Measurements from ENCODE around the gene NKD2.

DNA sequence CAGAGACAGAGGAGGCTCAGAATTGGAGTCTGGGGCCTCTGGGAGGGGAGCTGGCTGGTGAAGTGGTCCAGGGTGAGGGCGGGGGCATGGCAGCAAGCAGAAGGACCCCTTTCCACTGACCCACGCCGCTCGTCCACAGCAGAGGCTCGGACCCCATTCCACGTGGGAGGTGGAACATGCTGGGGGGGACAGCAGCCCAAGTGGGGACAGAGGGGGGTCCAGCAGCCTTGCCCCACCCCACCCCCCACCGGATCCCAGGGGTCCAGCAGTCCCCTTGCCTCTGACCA is 25.4 kb upstream of the NKD2 start:
- TF ChIP-seq EZH2 (IDR thresholded peaks at IDR 0.05; ENCODE audit: low read length), result no peak
- TF ChIP-seq, protein P1, sequence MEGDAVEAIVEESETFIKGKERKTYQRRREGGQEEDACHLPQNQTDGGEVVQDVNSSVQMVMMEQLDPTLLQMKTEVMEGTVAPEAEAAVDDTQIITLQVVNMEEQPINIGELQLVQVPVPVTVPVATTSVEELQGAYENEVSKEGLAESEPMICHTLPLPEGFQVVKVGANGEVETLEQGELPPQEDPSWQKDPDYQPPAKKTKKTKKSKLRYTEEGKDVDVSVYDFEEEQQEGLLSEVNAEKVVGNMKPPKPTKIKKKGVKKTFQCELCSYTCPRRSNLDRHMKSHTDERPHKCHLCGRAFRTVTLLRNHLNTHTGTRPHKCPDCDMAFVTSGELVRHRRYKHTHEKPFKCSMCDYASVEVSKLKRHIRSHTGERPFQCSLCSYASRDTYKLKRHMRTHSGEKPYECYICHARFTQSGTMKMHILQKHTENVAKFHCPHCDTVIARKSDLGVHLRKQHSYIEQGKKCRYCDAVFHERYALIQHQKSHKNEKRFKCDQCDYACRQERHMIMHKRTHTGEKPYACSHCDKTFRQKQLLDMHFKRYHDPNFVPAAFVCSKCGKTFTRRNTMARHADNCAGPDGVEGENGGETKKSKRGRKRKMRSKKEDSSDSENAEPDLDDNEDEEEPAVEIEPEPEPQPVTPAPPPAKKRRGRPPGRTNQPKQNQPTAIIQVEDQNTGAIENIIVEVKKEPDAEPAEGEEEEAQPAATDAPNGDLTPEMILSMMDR (optimal IDR thresholded peaks at IDR 0.05 in 1 of 3, IDR thresholded peaks at IDR 0.05 in 1 of 3, conservative IDR thresholded peaks at IDR 0.05 in 1 of 3; ENCODE audit: extremely low read depth in 1 of 3, insufficient read depth in 2 of 3, low read length in 3 of 3), result no peak
